ENCODE results near the gene PSD2.
A peak's percentile ranks its signal among the peaks of the same experiment; 100 is the strongest.

PSD2 gene

GRCh38 chr5:139838381-139839197 lies 43.0 kb downstream of the PSD2 start:
- no peak for DNase-seq

- no peak for DNase-seq
Measured at GRCh38 chr5:139839232-139839815, 43.7 kb downstream of the PSD2 start.

- no peak for DNase-seq
Measured at GRCh38 chr5:139839918-139840317, 44.3 kb downstream of the PSD2 start.

GRCh38 chr5:139841549-139841948 lies 45.9 kb downstream of the PSD2 start:
- DNase-seq = no peak

- DNase-seq = no peak
Measured at GRCh38 chr5:139842321-139842720, 46.7 kb downstream of the PSD2 start.

- no peak for DNase-seq
Measured at GRCh38 chr5:139843991-139844390, 48.4 kb downstream of the PSD2 start.

GRCh38 chr5:139844472-139845145 lies 49.0 kb downstream of the PSD2 start:
- peak; percentile 15 for DNase-seq

GRCh38 chr5:139845846-139846681 lies 50.5 kb downstream of the PSD2 start:
- no peak for DNase-seq

- no peak for DNase-seq
Measured at GRCh38 chr5:139847091-139847490, 51.5 kb downstream of the PSD2 start.

- DNase-seq = no peak
Measured at GRCh38 chr5:139847790-139848507, 52.3 kb downstream of the PSD2 start.

GRCh38 chr5:139848508-139849100 lies 53.0 kb downstream of the PSD2 start:
- no peak for DNase-seq

GRCh38 chr5:139849501-139849900 lies 53.9 kb downstream of the PSD2 start:
- no peak for DNase-seq

- no peak for DNase-seq
Measured at GRCh38 chr5:139849942-139850341, 54.3 kb downstream of the PSD2 start.

GRCh38 chr5:139850423-139851016 lies 54.9 kb downstream of the PSD2 start:
- DNase-seq = no peak

- DNase-seq = no peak
Measured at GRCh38 chr5:139851558-139851957, 56.0 kb downstream of the PSD2 start.

GRCh38 chr5:139852696-139853095 lies 57.1 kb downstream of the PSD2 start:
- DNase-seq = no peak

- no peak for DNase-seq
Measured at GRCh38 chr5:139854029-139854605, 58.5 kb downstream of the PSD2 start.

GRCh38 chr5:139854953-139855352 lies 59.3 kb downstream of the PSD2 start:
- DNase-seq = no peak

GRCh38 chr5:139855451-139855850 lies 59.8 kb downstream of the PSD2 start:
- DNase-seq = no peak

GRCh38 chr5:139855946-139856540 lies 60.4 kb downstream of the PSD2 start:
- DNase-seq = no peak

GRCh38 chr5:139856714-139857113 lies 61.1 kb downstream of the PSD2 start:
- DNase-seq = no peak
